ENCODE measurements around the gene GRM1.

Gene GRM1

GRCh38 chr6:146029573-146030184 is 817 bp downstream of the GRM1 start:
- no peaks in the 10 kb centered on the region for H3K4me1 ChIP-seq (ENCODE audit: insufficient read depth, insufficient read length)
- TF ChIP-seq SUZ12 (IDR thresholded peaks at IDR 0.05; ENCODE audit: extremely low read depth, insufficient read depth, insufficient read length) (no peak), ZNF274 (IDR thresholded peaks at IDR 0.05; ENCODE audit: low read depth, low read length) (no peak), YY1 (IDR thresholded peaks at IDR 0.05; ENCODE audit: insufficient read depth, insufficient read length) (no peak)
- H3K27me3 ChIP-seq (ENCODE audit: insufficient read depth, insufficient read length), result peaks cover 30% of the 10 kb centered on the region
- no peak overlapping the region for H3K9ac ChIP-seq (ENCODE audit: insufficient read length, low read depth)
- DNase-seq (ENCODE audit: low read depth, low spot score), result no peak
- H3K36me3 ChIP-seq (ENCODE audit: insufficient read depth, insufficient read length, low read length), result no peaks in the 10 kb centered on the region
- no peaks in the 10 kb centered on the region for H3K9me3 ChIP-seq (ENCODE audit: insufficient read depth, low read length)
- H3K4me3 ChIP-seq (ENCODE audit: insufficient read length, low read depth), result no peak overlapping the region

GRCh38 chr6:146032387-146032786 is 3.5 kb downstream of the GRM1 start:
- Histone ChIP-seq H3K4me3 (ENCODE audit: insufficient read length, low read depth) (no peak overlapping the region), H3K36me3 (ENCODE audit: insufficient read depth, insufficient read length, low read length) (no peaks in the 10 kb centered on the region), H3K9me3 (ENCODE audit: insufficient read depth, low read length) (no peaks in the 10 kb centered on the region), H3K27me3 (ENCODE audit: insufficient read depth, insufficient read length) (peaks cover 22% of the 10 kb centered on the region), H3K4me1 (ENCODE audit: insufficient read depth, insufficient read length) (no peaks in the 10 kb centered on the region), H3K9ac (ENCODE audit: insufficient read length, low read depth) (no peak overlapping the region)
- DNase-seq (ENCODE audit: low read depth, low spot score), result no peak
- no peak for TF ChIP-seq SUZ12 (IDR thresholded peaks at IDR 0.05; ENCODE audit: extremely low read depth, insufficient read depth, insufficient read length)
- no peak for TF ChIP-seq YY1 (IDR thresholded peaks at IDR 0.05; ENCODE audit: insufficient read depth, insufficient read length)
- TF ChIP-seq ZNF274 (IDR thresholded peaks at IDR 0.05; ENCODE audit: low read depth, low read length), result no peak

GRCh38 chr6:146040360-146040759 is 11.5 kb downstream of the GRM1 start:
- Histone ChIP-seq H3K4me3 (ENCODE audit: insufficient read length, low read depth) (no peak overlapping the region), H3K4me1 (ENCODE audit: insufficient read depth, insufficient read length) (no peaks in the 10 kb centered on the region), H3K9ac (ENCODE audit: insufficient read length, low read depth) (no peak overlapping the region), H3K9me3 (ENCODE audit: insufficient read depth, low read length) (no peaks in the 10 kb centered on the region), H3K36me3 (ENCODE audit: insufficient read depth, insufficient read length, low read length) (no peaks in the 10 kb centered on the region), H3K27me3 (ENCODE audit: insufficient read depth, insufficient read length) (no peaks in the 10 kb centered on the region)
- TF ChIP-seq ZNF274 (IDR thresholded peaks at IDR 0.05; ENCODE audit: low read depth, low read length) (no peak), SUZ12 (IDR thresholded peaks at IDR 0.05; ENCODE audit: extremely low read depth, insufficient read depth, insufficient read length) (no peak), YY1 (IDR thresholded peaks at IDR 0.05; ENCODE audit: insufficient read depth, insufficient read length) (no peak)
- DNase-seq (ENCODE audit: low read depth, low spot score), result no peak

- Histone ChIP-seq H3K27me3 (ENCODE audit: insufficient read depth, insufficient read length) (no peaks in the 10 kb centered on the region), H3K4me3 (ENCODE audit: insufficient read length, low read depth) (no peak overlapping the region), H3K9me3 (ENCODE audit: insufficient read depth, low read length) (no peaks in the 10 kb centered on the region), H3K9ac (ENCODE audit: insufficient read length, low read depth) (no peak overlapping the region), H3K36me3 (ENCODE audit: insufficient read depth, insufficient read length, low read length) (no peaks in the 10 kb centered on the region), H3K4me1 (ENCODE audit: insufficient read depth, insufficient read length) (no peaks in the 10 kb centered on the region)
- DNase-seq (ENCODE audit: low read depth, low spot score), result no peak
- TF ChIP-seq SUZ12 (IDR thresholded peaks at IDR 0.05; ENCODE audit: extremely low read depth, insufficient read depth, insufficient read length) (no peak), ZNF274 (IDR thresholded peaks at IDR 0.05; ENCODE audit: low read depth, low read length) (no peak), YY1 (IDR thresholded peaks at IDR 0.05; ENCODE audit: insufficient read depth, insufficient read length) (no peak)
These were observed 12.4 kb downstream of the GRM1 start for GRCh38 chr6:146041282-146041681.

GRCh38 chr6:146047371-146047770 is 18.5 kb downstream of the GRM1 start:
- H3K4me1 ChIP-seq (ENCODE audit: insufficient read depth, insufficient read length), result no peaks in the 10 kb centered on the region
- H3K4me3 ChIP-seq (ENCODE audit: insufficient read length, low read depth), result no peak overlapping the region
- no peaks in the 10 kb centered on the region for H3K9me3 ChIP-seq (ENCODE audit: insufficient read depth, low read length)
- no peak for TF ChIP-seq SUZ12 (IDR thresholded peaks at IDR 0.05; ENCODE audit: extremely low read depth, insufficient read depth, insufficient read length)
- TF ChIP-seq YY1 (IDR thresholded peaks at IDR 0.05; ENCODE audit: insufficient read depth, insufficient read length), result no peak
- no peak for TF ChIP-seq ZNF274 (IDR thresholded peaks at IDR 0.05; ENCODE audit: low read depth, low read length)
- H3K9ac ChIP-seq (ENCODE audit: insufficient read length, low read depth), result no peak overlapping the region
- H3K27me3 ChIP-seq (ENCODE audit: insufficient read depth, insufficient read length), result no peaks in the 10 kb centered on the region
- DNase-seq (ENCODE audit: low read depth, low spot score), result no peak
- no peaks in the 10 kb centered on the region for H3K36me3 ChIP-seq (ENCODE audit: insufficient read depth, insufficient read length, low read length)

- TF ChIP-seq ZNF274 (IDR thresholded peaks at IDR 0.05; ENCODE audit: low read depth, low read length) (no peak), YY1 (IDR thresholded peaks at IDR 0.05; ENCODE audit: insufficient read depth, insufficient read length) (no peak), SUZ12 (IDR thresholded peaks at IDR 0.05; ENCODE audit: extremely low read depth, insufficient read depth, insufficient read length) (no peak)
- H3K9ac ChIP-seq (ENCODE audit: insufficient read length, low read depth), result no peak overlapping the region
- no peaks in the 10 kb centered on the region for H3K27me3 ChIP-seq (ENCODE audit: insufficient read depth, insufficient read length)
- no peak overlapping the region for H3K4me3 ChIP-seq (ENCODE audit: insufficient read length, low read depth)
- no peaks in the 10 kb centered on the region for H3K4me1 ChIP-seq (ENCODE audit: insufficient read depth, insufficient read length)
- H3K36me3 ChIP-seq (ENCODE audit: insufficient read depth, insufficient read length, low read length), result no peaks in the 10 kb centered on the region
- H3K9me3 ChIP-seq (ENCODE audit: insufficient read depth, low read length), result no peaks in the 10 kb centered on the region
- DNase-seq (ENCODE audit: low read depth, low spot score), result no peak
These were observed 21.3 kb downstream of the GRM1 start for GRCh38 chr6:146050168-146050567.

GRCh38 chr6:146056506-146056905 is 27.6 kb downstream of the GRM1 start:
- H3K9ac ChIP-seq (ENCODE audit: insufficient read length, low read depth), result no peak overlapping the region
- H3K36me3 ChIP-seq (ENCODE audit: insufficient read depth, insufficient read length, low read length), result no peaks in the 10 kb centered on the region
- H3K4me1 ChIP-seq (ENCODE audit: insufficient read depth, insufficient read length), result no peaks in the 10 kb centered on the region
- H3K9me3 ChIP-seq (ENCODE audit: insufficient read depth, low read length), result no peaks in the 10 kb centered on the region
- no peak for DNase-seq (ENCODE audit: low read depth, low spot score)
- H3K27me3 ChIP-seq (ENCODE audit: insufficient read depth, insufficient read length), result no peaks in the 10 kb centered on the region
- TF ChIP-seq SUZ12 (IDR thresholded peaks at IDR 0.05; ENCODE audit: extremely low read depth, insufficient read depth, insufficient read length) (no peak), YY1 (IDR thresholded peaks at IDR 0.05; ENCODE audit: insufficient read depth, insufficient read length) (no peak), ZNF274 (IDR thresholded peaks at IDR 0.05; ENCODE audit: low read depth, low read length) (no peak)
- no peak overlapping the region for H3K4me3 ChIP-seq (ENCODE audit: insufficient read length, low read depth)
